Measurements from ENCODE around the gene TTN. TPM values are rescaled to one million over a fixed set of nuclear protein-coding genes. Genes with fewer than 3 reads are reported as not detected.

The TTN gene
- total RNA-seq, 3 donors from 2014 or later (not counting 1 experiment from before 2014, with no cell fraction given) = 2.5 to 4.2 (median 3.7) TPM

DNA sequence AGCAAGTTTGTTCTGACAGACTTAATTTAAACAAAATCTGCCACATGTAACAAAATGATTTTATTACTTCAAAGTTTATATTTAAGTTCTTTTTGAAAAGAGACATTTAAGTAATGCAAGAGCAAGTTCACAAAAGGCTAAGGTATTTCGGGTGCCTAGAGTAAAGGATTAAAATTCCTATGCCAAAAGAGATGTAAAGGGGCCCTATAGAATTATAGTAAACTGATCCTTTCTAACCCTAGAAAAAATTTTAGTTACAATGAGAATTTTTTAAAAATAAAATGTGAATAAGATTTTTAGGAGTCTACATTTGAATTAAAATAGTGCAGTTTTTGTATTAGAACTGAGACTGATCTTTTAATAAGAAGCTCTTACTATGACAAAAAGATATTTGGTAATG lies 179.8 kb downstream of the TTN start:
- H3K4me1 Mint-ChIP-seq = no peaks in the 10 kb centered on the region
- no peaks in the 10 kb centered on the region for H3K27me3 ChIP-seq (ENCODE audit: control insufficient read depth, insufficient read depth, low read length)
- H3K4me1 ChIP-seq (ENCODE audit: control insufficient read depth, insufficient read depth, low read length) = no peaks in the 10 kb centered on the region
- H3K36me3 ChIP-seq (ENCODE audit: control insufficient read depth, insufficient read depth, low read length) = no peaks in the 10 kb centered on the region
- peaks cover 0 to 3% of the 10 kb centered on the region in 2 donors for H3K27me3 Mint-ChIP-seq (ENCODE audit: low read depth in 2 of 2)
- TF ChIP-seq, protein P1, sequence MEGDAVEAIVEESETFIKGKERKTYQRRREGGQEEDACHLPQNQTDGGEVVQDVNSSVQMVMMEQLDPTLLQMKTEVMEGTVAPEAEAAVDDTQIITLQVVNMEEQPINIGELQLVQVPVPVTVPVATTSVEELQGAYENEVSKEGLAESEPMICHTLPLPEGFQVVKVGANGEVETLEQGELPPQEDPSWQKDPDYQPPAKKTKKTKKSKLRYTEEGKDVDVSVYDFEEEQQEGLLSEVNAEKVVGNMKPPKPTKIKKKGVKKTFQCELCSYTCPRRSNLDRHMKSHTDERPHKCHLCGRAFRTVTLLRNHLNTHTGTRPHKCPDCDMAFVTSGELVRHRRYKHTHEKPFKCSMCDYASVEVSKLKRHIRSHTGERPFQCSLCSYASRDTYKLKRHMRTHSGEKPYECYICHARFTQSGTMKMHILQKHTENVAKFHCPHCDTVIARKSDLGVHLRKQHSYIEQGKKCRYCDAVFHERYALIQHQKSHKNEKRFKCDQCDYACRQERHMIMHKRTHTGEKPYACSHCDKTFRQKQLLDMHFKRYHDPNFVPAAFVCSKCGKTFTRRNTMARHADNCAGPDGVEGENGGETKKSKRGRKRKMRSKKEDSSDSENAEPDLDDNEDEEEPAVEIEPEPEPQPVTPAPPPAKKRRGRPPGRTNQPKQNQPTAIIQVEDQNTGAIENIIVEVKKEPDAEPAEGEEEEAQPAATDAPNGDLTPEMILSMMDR (IDR thresholded peaks at IDR 0.05) = no peak
- DNase-seq (no peak), ATAC-seq (no peak)
- H3K9me3 Mint-ChIP-seq = no peaks in the 10 kb centered on the region
- H3K4me3 ChIP-seq (ENCODE audit: low read length) = no peak overlapping the region
- H3K27ac ChIP-seq (ENCODE audit: low read length) = no peak overlapping the region
- H3K27ac Mint-ChIP-seq = no peak overlapping the region
- H3K36me3 Mint-ChIP-seq = no peaks in the 10 kb centered on the region
- intact Hi-C loops (cut with micrococcal nuclease) = no loop called here
- 100% methylated on average over 1 of the region's 1 CpG for WGBS (ENCODE audit: insufficient coverage)
- H3K9me3 ChIP-seq (ENCODE audit: control insufficient read depth, insufficient read depth, low read length) = no peaks in the 10 kb centered on the region
- no peak overlapping the region for H3K4me3 Mint-ChIP-seq

DNA sequence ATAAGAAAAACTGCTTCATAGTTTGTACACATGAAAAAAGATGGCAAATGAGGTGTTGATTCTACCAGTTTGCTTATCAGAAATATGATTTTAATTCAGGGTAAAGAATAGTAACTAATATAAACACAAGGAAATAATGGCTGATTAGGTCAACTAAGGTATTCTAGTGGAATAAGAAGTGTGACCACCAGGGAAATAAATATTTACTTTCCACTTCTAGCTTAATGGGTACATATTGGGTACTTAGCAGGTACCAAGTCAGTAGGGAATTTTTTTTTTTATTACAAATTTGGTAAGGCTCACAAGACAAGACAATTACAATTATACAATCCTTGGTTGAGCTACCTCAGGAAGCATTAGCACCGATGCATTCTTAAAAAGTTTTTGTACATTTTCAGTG lies 191.3 kb downstream of the TTN start:
- H3K9me3 ChIP-seq (ENCODE audit: control insufficient read depth, insufficient read depth, low read length) = no peaks in the 10 kb centered on the region
- WGBS (ENCODE audit: insufficient coverage) = 100% methylated on average over 1 of the region's 1 CpG
- intact Hi-C loops (cut with micrococcal nuclease) = no loop called here

DNA sequence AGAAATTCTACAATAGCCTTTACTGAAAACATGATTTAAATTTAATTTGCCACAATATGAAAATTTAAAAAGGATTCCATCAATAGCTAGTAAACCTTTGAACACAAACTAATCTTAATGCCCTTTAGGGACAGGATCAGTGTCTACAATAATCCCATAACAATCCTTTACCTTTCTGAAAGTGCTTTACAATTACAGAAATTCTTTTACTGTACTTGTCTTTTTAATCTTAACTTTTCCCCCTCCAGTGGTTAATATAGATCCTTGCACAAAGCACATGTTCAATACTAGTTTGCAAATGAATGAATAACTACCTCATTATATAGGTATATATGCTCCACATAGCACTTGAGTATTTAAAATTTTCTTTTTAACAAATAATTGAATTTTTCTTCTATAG lies 204.3 kb downstream of the TTN start:
- ATAC-seq (no peak), DNase-seq (no peak)
- no peaks in the 10 kb centered on the region for H3K27me3 ChIP-seq (ENCODE audit: control insufficient read depth, insufficient read depth, low read length)
- intact Hi-C loops (cut with micrococcal nuclease) = no loop called here
- H3K4me3 Mint-ChIP-seq = no peak overlapping the region
- H3K27me3 Mint-ChIP-seq (ENCODE audit: low read depth in 2 of 2) = no peaks in the 10 kb centered on the region
- H3K27ac ChIP-seq (ENCODE audit: low read length) = no peak overlapping the region
- peaks cover 15% of the 10 kb centered on the region for H3K36me3 ChIP-seq (ENCODE audit: control insufficient read depth, insufficient read depth, low read length)
- no peaks in the 10 kb centered on the region for H3K36me3 Mint-ChIP-seq
- no peaks in the 10 kb centered on the region for H3K9me3 Mint-ChIP-seq
- no peaks in the 10 kb centered on the region for H3K4me1 Mint-ChIP-seq
- TF ChIP-seq, protein P1 (IDR thresholded peaks at IDR 0.05) = no peak
- H3K27ac Mint-ChIP-seq = no peak overlapping the region
- H3K4me3 ChIP-seq (ENCODE audit: low read length) = no peak overlapping the region
- no peaks in the 10 kb centered on the region for H3K9me3 ChIP-seq (ENCODE audit: control insufficient read depth, insufficient read depth, low read length)
- no peaks in the 10 kb centered on the region for H3K4me1 ChIP-seq (ENCODE audit: control insufficient read depth, insufficient read depth, low read length)

More for the DNA sequence above, 191.3 kb downstream of the TTN start:
- DNase-seq (no peak), ATAC-seq (no peak)
- Mint-ChIP-seq H3K4me3 (no peak overlapping the region), H3K4me1 (no peaks in the 10 kb centered on the region), H3K9me3 (no peaks in the 10 kb centered on the region), H3K27ac (no peak overlapping the region), H3K27me3 (ENCODE audit: low read depth in 2 of 2) (no peaks in the 10 kb centered on the region), H3K36me3 (no peaks in the 10 kb centered on the region)
- Histone ChIP-seq H3K27me3 (ENCODE audit: control insufficient read depth, insufficient read depth, low read length) (no peaks in the 10 kb centered on the region), H3K4me1 (ENCODE audit: control insufficient read depth, insufficient read depth, low read length) (no peaks in the 10 kb centered on the region), H3K4me3 (ENCODE audit: low read length) (no peak overlapping the region), H3K27ac (ENCODE audit: low read length) (no peak overlapping the region), H3K36me3 (ENCODE audit: control insufficient read depth, insufficient read depth, low read length) (peaks cover 4% of the 10 kb centered on the region)
- TF ChIP-seq, protein P1 (IDR thresholded peaks at IDR 0.05) = no peak

DNA sequence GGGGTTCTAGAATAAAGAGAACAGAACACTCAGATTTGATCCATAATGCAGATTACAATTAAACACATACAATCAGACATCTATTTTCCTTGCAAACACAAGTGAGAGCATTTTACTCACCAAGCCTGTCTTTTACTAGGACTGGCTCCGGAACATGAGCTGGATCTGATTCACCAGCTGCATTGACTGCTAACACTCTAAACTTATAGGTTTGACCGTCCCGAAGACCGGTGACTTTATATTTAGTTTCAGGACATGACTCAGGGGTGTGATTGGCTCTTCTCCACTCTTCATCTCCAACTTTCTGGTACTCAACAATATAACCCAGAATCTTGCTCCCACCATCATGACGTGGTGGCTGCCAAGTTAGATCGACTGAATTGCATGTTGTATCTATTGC lies 214.6 kb downstream of the TTN start:
- H3K4me3 Mint-ChIP-seq = no peak overlapping the region
- no peak for DNase-seq
- no peak overlapping the region for H3K27ac Mint-ChIP-seq
- Histone ChIP-seq H3K4me1 (ENCODE audit: control insufficient read depth, insufficient read depth, low read length) (no peaks in the 10 kb centered on the region), H3K36me3 (ENCODE audit: control insufficient read depth, insufficient read depth, low read length) (no peaks in the 10 kb centered on the region), H3K27ac (ENCODE audit: low read length) (no peak overlapping the region), H3K4me3 (ENCODE audit: low read length) (no peak overlapping the region), H3K9me3 (ENCODE audit: control insufficient read depth, insufficient read depth, low read length) (no peaks in the 10 kb centered on the region), H3K27me3 (ENCODE audit: control insufficient read depth, insufficient read depth, low read length) (no peaks in the 10 kb centered on the region)
- intact Hi-C loops (cut with micrococcal nuclease) = no loop called here
- no peaks in the 10 kb centered on the region for H3K4me1 Mint-ChIP-seq
- no peaks in the 10 kb centered on the region for H3K36me3 Mint-ChIP-seq
- no peak for ATAC-seq
- TF ChIP-seq, protein P1 (IDR thresholded peaks at IDR 0.05) = no peak
- no peaks in the 10 kb centered on the region for H3K27me3 Mint-ChIP-seq (ENCODE audit: low read depth in 2 of 2)
- 96% methylated on average over 6 of the region's 6 CpGs for WGBS (ENCODE audit: insufficient coverage)
- no peaks in the 10 kb centered on the region for H3K9me3 Mint-ChIP-seq
